ENCODE measurements around the gene ZBTB3. TPM values are rescaled to one million over a fixed set of nuclear protein-coding genes. Genes with fewer than 3 reads are reported as not detected.

Gene ZBTB3
- total and polyA plus RNA-seq, 2 of the 13 experiments (the other 11 are each of a cell fraction or from before 2014, with no cell fraction given) = 3.4 to 5.2 TPM

DNA sequence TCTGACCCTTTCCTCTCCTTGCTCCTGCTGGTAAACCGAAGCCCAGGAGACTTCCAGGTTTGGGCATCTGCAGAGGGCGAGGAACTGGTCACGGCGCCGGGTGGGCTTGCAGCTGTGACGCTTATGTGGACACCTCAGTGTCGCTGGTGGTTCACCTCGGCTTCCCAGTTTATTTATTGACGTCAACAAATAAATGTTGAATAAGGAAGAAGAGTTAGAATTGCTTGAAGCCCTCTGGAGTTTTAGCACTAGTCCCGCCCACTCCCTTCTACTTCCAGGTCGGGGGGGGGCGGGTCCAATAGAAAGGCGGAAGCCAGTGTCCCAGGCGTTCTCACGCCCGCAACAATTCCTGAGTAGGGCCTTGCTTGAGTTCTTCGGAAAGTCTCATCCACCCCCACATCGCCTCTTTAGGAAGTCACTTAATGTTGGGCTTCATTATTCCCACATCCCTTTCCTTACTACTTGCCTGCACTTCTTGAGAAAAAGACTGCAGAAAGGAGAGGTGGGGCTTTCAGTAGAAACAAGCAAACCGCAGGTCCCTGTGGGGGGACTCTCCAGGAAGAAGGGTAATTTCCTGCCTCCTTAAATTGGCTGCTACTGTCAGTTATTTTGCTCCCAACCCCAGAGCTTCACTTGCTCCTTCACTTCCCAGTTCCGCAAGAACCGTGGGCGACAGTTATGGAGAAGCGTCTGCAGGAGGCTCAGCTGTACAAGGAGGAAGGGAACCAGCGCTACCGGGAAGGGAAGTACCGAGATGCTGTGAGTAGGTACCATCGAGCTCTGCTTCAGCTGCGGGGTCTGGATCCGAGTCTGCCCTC, 25.6 kb downstream of the ZBTB3 start, which contains the start of gene TTC9C (continued):
- TF ChIP-seq, protein P1, sequence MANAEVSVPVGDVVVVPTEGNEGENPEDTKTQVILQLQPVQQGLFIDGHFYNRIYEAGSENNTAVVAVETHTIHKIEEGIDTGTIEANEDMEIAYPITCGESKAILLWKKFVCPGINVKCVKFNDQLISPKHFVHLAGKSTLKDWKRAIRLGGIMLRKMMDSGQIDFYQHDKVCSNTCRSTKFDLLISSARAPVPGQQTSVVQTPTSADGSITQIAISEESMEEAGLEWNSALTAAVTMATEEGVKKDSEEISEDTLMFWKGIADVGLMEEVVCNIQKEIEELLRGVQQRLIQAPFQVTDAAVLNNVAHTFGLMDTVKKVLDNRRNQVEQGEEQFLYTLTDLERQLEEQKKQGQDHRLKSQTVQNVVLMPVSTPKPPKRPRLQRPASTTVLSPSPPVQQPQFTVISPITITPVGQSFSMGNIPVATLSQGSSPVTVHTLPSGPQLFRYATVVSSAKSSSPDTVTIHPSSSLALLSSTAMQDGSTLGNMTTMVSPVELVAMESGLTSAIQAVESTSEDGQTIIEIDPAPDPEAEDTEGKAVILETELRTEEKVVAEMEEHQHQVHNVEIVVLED (CRISPR knock-in tag; IDR thresholded peaks at IDR 0.05; ENCODE audit: borderline replicate concordance) = no peak
- no peak for TF ChIP-seq CENPX (CRISPR knock-in tag; IDR thresholded peaks at IDR 0.05)
- TF ChIP-seq REL (CRISPR knock-in tag; conservative IDR thresholded peaks at IDR 0.05) = 0 out of 2 replicates have a peak, but pooled peaks have one; percentile 13
- TF ChIP-seq ZFP82 (CRISPR knock-in tag; IDR thresholded peaks at IDR 0.05; ENCODE audit: borderline replicate concordance) = no peak
- TF ChIP-seq TBP (CRISPR knock-in tag; IDR thresholded peaks at IDR 0.05) = no peak
- TF ChIP-seq TP53 (CRISPR knock-in tag; conservative IDR thresholded peaks at IDR 0.05) = 0 out of 2 replicates have a peak, but pooled peaks have one; percentile 37
- no peak for TF ChIP-seq NFE2L1 (CRISPR knock-in tag; IDR thresholded peaks at IDR 0.05; ENCODE audit: borderline replicate concordance)
- no peak for TF ChIP-seq KLF13 (CRISPR knock-in tag; IDR thresholded peaks at IDR 0.05)
- 0 out of 2 replicates have a peak, but pooled peaks have one; percentile 17 for TF ChIP-seq HMG20B (CRISPR knock-in tag; conservative IDR thresholded peaks at IDR 0.05)
- TF ChIP-seq MAFF (IDR thresholded peaks at IDR 0.05; ENCODE audit: low read depth, low read length) = no peak
- TF ChIP-seq, protein P2, sequence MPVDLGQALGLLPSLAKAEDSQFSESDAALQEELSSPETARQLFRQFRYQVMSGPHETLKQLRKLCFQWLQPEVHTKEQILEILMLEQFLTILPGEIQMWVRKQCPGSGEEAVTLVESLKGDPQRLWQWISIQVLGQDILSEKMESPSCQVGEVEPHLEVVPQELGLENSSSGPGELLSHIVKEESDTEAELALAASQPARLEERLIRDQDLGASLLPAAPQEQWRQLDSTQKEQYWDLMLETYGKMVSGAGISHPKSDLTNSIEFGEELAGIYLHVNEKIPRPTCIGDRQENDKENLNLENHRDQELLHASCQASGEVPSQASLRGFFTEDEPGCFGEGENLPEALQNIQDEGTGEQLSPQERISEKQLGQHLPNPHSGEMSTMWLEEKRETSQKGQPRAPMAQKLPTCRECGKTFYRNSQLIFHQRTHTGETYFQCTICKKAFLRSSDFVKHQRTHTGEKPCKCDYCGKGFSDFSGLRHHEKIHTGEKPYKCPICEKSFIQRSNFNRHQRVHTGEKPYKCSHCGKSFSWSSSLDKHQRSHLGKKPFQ (CRISPR knock-in tag; IDR thresholded peaks at IDR 0.05; ENCODE audit: insufficient replicate concordance) = no peak
- no peak for TF ChIP-seq IRX3 (CRISPR knock-in tag; IDR thresholded peaks at IDR 0.05; ENCODE audit: borderline replicate concordance, low read depth)
- TF ChIP-seq ZNF234 (CRISPR knock-in tag; conservative IDR thresholded peaks at IDR 0.05) = no peak
- TF ChIP-seq, protein P3, sequence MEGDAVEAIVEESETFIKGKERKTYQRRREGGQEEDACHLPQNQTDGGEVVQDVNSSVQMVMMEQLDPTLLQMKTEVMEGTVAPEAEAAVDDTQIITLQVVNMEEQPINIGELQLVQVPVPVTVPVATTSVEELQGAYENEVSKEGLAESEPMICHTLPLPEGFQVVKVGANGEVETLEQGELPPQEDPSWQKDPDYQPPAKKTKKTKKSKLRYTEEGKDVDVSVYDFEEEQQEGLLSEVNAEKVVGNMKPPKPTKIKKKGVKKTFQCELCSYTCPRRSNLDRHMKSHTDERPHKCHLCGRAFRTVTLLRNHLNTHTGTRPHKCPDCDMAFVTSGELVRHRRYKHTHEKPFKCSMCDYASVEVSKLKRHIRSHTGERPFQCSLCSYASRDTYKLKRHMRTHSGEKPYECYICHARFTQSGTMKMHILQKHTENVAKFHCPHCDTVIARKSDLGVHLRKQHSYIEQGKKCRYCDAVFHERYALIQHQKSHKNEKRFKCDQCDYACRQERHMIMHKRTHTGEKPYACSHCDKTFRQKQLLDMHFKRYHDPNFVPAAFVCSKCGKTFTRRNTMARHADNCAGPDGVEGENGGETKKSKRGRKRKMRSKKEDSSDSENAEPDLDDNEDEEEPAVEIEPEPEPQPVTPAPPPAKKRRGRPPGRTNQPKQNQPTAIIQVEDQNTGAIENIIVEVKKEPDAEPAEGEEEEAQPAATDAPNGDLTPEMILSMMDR (CRISPR knock-in tag; IDR thresholded peaks at IDR 0.05) = peak; percentile 3; the same call in 1 of the 2 replicates
- no peak for TF ChIP-seq TRIM24 (CRISPR knock-in tag; IDR thresholded peaks at IDR 0.05)
- no peak for TF ChIP-seq ATRX (CRISPR knock-in tag; IDR thresholded peaks at IDR 0.05; ENCODE audit: borderline replicate concordance)
- TF ChIP-seq ZFP41 (CRISPR knock-in tag; IDR thresholded peaks at IDR 0.05; ENCODE audit: borderline replicate concordance) = no peak
- no peak for TF ChIP-seq RFX1 (IDR thresholded peaks at IDR 0.05)
- TF ChIP-seq, protein P4, sequence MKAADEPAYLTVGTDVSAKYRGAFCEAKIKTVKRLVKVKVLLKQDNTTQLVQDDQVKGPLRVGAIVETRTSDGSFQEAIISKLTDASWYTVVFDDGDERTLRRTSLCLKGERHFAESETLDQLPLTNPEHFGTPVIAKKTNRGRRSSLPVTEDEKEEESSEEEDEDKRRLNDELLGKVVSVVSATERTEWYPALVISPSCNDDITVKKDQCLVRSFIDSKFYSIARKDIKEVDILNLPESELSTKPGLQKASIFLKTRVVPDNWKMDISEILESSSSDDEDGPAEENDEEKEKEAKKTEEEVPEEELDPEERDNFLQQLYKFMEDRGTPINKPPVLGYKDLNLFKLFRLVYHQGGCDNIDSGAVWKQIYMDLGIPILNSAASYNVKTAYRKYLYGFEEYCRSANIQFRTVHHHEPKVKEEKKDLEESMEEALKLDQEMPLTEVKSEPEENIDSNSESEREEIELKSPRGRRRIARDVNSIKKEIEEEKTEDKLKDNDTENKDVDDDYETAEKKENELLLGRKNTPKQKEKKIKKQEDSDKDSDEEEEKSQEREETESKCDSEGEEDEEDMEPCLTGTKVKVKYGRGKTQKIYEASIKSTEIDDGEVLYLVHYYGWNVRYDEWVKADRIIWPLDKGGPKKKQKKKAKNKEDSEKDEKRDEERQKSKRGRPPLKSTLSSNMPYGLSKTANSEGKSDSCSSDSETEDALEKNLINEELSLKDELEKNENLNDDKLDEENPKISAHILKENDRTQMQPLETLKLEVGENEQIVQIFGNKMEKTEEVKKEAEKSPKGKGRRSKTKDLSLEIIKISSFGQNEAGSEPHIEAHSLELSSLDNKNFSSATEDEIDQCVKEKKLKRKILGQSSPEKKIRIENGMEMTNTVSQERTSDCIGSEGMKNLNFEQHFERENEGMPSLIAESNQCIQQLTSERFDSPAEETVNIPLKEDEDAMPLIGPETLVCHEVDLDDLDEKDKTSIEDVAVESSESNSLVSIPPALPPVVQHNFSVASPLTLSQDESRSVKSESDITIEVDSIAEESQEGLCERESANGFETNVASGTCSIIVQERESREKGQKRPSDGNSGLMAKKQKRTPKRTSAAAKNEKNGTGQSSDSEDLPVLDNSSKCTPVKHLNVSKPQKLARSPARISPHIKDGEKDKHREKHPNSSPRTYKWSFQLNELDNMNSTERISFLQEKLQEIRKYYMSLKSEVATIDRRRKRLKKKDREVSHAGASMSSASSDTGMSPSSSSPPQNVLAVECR (CRISPR knock-in tag; IDR thresholded peaks at IDR 0.05; ENCODE audit: borderline replicate concordance) = peak; percentile 85; the same call in 1 of the 2 replicates
- 0 out of 2 replicates have a peak, but pooled peaks have one; percentile 17 for TF ChIP-seq ZNF569 (CRISPR knock-in tag; IDR thresholded peaks at IDR 0.05; ENCODE audit: borderline replicate concordance)
